T-helper 22 cell (primary cell): ENCODE measurements around the gene SERPINA10.
"Not testable (repeated sequence)": the region's sequence is repeated elsewhere in the genome, so short reads cannot be mapped to it uniquely, and the experiment has no call there.

Experiments used
- DNase-seq: peaks from one replicate; pipeline ENCODE4 v3.0.0-alpha.2; 2020; ENCODE audit warnings: low read depth

The SERPINA10 gene

DNA sequence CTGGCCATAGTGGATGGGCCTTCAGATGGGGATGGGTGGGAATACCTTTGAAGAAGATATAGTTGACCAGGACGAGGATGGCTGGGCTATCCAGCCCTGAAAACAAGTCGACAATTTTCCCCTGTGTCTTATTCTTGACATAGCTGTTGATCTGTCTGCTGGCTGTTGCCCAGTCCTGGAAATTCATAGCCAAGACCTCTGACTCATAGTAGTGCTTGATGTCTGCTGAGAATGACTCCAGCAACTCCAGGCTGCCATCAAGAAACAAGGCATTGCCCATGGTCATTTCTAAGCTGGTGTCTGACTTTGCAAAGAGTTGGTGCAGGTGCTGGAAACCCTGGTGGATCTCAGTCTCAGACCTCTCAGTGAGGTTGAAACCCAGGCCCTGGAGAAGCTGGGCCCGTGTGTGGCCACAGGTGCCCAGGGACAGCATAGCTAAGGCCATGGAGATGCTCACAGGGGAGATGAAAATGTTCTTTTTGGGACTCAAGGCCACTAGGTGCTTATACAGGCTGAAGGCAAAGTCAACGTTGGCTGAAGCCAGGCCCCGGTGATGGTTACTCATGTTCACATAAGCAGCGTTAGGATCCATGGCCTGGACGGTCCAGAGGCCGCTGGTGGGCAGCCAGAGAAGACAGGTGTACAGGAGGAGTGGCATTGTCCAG, 21.1 kb upstream of the SERPINA10 start:
- no peak for DNase-seq

DNA sequence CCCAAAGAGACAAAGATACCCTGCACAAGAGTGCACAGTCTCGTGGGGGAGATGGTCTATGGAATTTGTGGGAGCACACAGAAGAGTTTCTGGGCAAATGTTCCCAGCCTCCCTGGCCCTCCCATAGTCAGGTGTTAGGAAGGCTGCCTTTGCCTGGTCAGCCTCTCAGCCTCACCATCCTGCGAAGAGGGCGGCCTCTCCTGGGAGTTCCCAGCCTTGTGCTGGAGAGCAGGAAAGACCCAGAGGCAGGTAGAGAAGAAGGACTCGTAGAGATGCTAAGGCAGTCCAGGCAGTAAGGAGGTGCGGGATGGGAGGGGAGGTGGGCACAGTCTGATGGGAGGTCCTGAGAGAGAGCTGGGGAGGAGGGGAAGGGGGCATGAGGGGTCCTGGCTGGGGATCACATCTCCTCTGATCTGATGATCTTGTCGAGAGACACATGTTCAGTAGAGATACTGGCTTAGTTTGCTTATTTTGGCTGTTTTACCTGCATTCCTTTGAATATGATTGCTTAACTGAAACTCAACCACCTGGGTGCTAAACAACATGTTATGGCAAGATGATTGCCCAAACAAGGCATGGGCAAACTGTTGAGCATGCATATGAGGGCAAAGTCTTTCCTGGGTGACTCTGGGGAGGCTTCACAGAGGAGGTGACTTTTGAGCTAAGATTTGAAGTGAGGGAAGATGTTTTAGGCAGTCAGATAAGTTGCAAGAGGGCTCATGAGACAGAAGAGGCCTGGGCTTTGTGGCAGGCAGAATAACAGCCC, 19.6 kb upstream of the SERPINA10 start:
- no peak for DNase-seq

DNA sequence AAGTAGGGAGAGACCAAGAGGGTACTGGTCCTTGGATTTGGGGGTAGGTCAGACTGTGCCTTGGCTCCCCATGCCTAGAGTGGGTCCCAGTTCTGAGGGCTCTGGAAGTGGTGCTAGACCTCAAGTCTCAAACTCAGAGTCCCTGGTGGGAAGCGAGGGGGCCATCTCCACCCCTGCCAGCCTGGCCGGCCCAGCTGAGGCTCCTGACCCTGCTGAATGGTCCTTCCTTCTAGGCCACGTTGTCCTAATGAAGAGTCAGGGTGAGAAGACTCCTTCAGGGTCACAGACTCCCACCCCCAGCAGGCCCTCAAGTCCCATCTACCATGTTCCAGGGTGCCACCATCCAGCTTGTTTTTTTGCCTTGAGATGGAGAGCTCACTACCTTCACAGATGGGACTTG, 17.2 kb upstream of the SERPINA10 start:
- DNase-seq: no peak

DNA sequence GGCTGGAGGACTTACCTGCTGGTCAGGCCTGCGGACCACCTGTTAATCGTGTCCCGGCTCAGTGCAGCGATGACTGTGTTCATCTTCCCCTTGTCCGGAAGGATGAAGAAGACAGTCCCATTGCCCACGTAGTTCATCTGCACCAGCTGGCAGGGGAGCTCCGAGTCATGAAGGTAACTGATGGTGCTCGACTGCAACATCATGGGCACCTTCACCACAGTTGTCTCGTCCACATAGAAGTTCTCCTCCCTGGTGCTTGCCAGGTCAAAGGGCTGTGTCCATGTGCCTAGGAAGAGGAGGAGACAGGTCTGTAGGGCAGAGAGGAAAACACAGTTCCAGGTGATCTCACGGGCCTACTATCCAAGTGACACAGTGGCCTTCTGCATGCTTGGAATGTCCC, 16.7 kb upstream of the SERPINA10 start:
- no peak for DNase-seq

DNA sequence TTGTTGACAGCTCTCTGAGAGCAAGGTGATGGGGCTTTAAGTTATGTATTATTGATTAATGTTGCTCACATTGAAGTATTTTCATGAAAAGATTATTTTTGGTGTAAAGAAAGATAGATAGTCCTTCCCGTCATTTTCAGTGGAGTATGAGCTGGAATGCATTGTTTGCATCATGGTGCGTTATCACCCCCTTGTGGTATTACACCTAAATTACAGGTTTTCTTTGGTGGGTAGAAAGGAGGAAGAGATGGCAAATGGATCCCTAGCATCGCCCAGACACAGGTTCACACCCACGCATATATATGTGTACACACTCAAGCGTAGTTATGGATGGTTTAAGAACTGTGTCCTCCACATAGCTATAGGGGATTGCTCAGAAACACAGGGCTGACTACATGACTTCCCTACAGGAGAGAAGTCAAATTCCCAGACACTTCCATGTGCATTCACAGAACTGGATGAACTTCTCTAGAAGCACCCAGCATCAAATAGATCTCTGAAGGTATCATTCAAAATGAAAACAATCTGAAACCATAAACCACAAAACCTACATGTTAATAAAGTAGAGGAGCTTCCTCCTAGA, 14.4 kb upstream of the SERPINA10 start:
- no peak for DNase-seq

GRCh38 chr14:94306047-94306978, 13.2 kb upstream of the SERPINA10 start:
- DNase-seq: no peak

DNA sequence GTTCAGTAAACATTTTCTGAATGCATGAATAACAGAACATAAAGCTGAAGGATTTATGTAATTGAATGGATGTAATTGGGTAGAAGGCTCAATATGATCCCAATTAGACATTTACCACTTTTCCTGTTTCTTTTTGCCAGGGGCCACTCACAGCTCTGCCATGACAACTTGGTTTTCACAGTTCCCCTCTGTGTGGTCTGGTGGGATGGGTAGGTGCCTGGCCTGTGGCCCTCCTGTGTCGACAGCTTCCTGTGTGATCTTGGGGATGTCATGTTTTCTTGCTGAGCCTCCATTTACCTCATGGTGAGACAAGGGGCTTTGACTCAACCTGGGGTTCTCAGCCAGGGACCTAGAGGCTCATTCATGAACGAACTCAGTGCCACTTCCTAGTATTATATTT, 12.6 kb upstream of the SERPINA10 start:
- DNase-seq: no peak

- DNase-seq: no peak
Measured at GRCh38 chr14:94304243-94304642, 11.2 kb upstream of the SERPINA10 start.

- no peak for DNase-seq
Measured at GRCh38 chr14:94303111-94303510, 10.0 kb upstream of the SERPINA10 start.

- DNase-seq: no peak
Measured at GRCh38 chr14:94298130-94298529, 5.1 kb upstream of the SERPINA10 start.

GRCh38 chr14:94296181-94296545, 3.1 kb upstream of the SERPINA10 start:
- DNase-seq: not testable (repeated sequence)

DNA sequence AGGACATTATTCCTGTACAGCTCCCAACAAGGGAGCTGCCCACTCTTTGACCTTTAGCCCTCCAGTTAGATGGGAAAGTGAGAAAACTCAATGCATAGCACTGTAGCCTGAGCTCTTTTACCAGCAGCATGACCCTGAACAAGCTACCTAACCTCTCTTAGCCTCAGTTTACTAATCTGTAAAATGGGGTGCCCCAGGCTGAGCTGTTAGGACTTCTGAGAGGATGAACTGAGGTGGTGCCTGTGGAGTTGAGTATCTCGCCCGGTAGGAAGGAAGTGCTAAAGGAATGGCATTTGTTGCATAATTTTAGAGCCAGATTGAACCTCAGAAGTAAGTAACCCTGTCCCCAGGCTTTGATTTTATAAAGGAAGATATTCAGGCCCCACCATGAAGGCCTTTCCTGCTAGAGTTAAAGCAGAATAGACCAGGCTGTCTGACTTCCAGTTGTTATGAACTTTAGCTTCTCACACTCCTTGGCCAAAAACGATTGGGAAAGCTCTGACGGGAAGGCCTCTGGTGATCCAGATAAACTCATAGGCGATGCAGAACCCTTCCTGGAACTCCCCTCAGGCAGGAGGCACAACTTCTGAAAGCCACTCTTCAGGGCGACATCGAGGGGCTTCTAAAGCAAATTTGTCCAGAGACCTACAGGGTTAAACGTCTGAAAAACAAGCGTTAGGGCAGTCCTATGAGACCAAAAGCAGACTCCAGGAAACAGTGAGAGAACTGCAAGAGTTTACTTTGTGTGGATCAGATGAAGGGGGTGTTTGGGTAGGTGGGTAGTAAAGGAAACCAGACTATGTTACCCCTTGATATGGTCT, 2.5 kb upstream of the SERPINA10 start:
- DNase-seq: no peak

DNA sequence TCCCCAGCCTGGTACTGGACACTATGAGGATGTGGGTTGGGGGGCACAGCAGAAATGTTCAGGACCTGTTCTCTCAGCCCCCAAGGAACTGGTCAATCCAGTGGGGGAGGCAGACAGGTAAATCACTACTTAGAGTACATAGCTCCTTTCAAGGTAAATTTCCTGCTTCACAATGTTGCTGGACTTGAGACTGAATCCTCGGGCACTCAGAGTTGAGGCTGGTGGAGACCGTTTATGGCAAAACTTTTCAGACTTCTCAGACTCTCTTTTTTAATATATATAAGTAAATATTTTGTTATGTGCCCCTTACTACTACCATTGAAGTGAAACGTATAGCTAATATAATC, 483 bp upstream of the SERPINA10 start:
- DNase-seq: no peak

- DNase-seq: no peak
Measured at GRCh38 chr14:94292526-94292871, 569 bp downstream of the SERPINA10 start.

DNA sequence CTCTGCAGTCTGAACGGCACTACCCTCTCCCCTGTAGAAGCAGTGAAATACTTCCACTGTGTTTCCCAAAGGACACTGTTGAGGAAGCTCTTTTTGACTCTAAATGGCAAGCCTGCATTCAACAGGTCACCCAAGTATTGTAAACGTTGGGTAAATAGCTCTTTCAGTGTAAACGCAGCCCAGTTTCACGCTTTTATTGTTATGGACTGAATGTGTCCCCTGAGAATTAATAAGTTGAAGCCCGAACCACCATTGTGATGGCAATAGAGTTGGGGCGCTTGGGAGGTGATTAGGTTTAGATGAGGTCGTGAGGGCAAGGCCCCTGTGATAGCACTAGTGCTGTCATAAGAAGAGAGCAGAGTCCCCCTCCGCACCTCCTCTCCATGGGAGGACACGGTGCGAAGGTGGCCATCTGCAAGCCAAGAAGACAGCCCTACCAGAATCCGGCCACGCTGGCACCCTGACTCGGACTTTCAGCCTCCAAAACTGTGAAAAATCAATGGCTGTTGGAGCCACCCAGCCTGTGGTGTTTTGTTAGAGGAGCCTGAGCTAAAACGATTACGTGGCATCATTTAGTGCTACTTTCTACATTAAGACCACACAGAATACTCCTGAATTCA, 1.1 kb downstream of the SERPINA10 start:
- no peak for DNase-seq

DNA sequence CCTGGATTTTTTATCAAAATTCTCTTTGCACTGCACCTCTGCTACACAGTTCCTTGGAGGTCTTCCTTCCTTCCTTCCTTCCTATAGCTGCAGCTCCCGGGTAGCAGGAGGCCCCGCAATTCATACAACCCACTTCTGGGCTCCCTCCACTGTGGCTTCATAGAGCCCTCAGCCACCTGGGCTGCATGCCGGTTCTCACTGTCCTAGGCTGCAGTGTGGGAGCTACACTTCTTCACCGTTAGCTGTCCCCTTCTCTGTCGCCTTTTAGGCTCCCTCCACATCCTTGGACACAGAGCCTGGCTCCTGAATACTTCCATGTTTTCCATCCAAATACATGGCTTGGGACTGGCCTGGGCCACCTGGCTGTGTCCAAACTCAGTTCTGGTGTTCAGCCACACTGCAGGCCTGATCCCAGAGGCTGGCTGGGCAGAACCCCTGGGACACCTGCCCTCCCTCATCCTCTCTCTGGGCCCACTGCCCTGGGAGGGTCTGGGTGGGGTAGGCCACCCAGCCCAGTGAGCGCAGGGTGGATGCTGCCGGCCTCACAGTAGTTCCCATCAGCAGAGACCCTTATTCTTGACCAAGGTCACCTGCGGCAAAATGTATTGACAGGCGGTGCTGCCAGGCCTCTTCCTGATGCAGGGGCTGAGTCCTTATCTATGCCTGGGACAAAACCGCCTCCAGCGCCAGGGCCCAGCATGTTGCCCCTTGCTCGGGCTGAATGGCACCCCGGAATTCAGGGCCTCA, 1.7 kb downstream of the SERPINA10 start:
- no peak for DNase-seq

DNA sequence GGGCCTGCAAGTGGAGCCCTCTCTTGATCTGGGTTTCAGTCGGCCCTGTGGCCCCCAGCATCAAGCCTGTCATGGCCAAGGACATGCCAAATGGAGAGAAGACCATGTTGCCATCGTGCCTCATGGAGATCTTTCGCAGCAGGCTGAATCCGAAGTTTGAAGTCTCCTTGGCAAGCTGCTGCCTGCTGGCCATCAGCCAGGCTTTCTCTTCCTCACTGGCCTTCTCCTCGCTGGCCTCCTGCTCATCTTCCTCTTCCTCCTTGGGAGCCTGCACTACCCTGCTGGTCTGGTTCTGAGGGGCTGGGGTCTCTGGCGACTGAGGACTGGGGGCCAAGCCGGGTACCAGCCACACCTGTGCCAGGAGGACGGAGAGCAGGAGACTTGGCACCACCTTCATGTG, 2.9 kb downstream of the SERPINA10 start:
- DNase-seq: no peak

DNA sequence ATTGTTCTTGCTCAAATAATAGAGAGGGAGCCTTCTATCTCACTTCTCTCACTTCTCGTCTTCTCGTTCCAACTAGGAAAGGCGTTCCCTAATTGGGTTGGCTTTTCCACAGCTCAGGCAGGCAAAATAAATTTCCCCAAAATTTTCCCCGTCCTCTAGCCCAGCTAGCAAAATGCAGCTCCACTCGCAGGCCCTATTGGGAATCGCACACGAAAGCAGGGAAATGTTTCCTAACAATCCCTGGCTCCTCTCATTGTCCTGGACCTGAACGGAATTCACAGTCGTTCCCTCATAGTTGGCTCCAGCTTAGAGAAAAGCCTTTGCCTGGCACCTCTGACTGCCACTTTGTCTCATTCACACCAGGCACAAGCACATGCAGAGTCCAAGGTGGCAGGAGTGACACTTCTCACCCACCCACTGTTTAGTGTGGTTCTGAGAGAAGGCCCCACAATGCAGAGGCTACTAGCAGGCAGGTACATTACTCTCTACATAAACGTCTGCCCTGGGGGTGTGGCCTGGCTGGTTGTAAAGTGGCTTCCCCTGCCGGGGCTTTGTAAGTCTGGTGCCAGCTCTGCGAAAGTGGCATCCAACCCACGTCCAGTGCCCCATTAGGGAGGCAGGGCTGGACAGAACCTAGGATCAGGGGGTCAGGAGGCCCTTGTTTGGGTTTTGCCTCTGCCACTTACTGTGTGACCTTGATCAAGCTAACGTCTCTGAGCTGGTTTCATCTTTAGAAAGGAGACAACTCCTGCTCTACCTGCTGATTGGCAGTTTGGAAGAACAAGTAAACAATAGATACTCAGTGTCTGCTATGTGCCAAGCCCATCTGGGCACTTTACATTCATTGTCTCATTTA, 4.2 kb downstream of the SERPINA10 start:
- DNase-seq: no peak

DNA sequence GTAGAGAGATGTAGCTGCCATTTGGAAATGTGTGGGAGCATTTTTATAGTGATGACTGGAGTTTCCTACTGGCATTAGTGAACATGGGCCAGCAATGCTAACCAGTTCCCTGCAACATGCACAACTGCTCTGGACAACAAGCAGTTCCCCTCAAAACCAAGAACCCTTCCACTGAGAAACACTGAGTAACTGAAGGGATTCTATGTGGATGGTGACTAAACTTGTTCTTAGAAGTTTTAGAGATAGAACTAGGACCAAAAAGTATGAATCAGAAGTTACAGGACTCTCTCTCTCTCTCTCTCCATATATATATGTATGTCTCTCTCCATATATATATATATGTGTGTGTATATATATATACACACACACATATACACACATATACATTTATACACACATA, 7.9 kb downstream of the SERPINA10 start:
- DNase-seq: no peak

- no peak for DNase-seq
Measured at GRCh38 chr14:94284221-94284620, 8.8 kb downstream of the SERPINA10 start.
